OCI-LY7 (cell line): ENCODE measurements around the gene GRB7. TPM values are rescaled to one million over a fixed set of nuclear protein-coding genes. Genes with fewer than 3 reads are reported as not detected.
"Not testable (repeated sequence)": the region's sequence is repeated elsewhere in the genome, so short reads cannot be mapped to it uniquely, and the experiment has no call there.

Experiments
- BruUV-seq: library from RNA; stranded (reverse); fragments of 400-500 nt; replicated peaks from 2 replicates; lab custom pipeline; 2021; lab: Mats Ljungman, UMichigan
- CTCF ChIA-PET: fragments of 300-600 bp; sonication (Branson Sonifier 250); formaldehyde crosslinking; loops from one replicate; lab custom pipeline; 2022; ENCODE audit warnings: antibody characterized with exemption; ENCODE audit not compliant: unreplicated experiment; lab: Charles Lee
- POLR2A ChIA-PET: fragments of 300-600 bp; sonication (Branson Sonifier 250); formaldehyde crosslinking; loops from one replicate; lab custom pipeline; 2022; ENCODE audit warnings: antibody characterized with exemption; lab: Charles Lee
- DNase-seq: peaks from one replicate; pipeline ENCODE4 v3.0.0-alpha.2; 2015; ENCODE audit warnings: low spot score
- H2AFZ ChIP-seq: fragments of 200-600 bp; sonication (generic), shearing (Covaris generic); 2 replicates; pipeline ENCODE4 v1.6.1; 2014; ENCODE audit warnings: mild to moderate bottlenecking, antibody characterized with exemption, low read length, moderate library complexity
- H3K27ac ChIP-seq: fragments of 200-600 bp; sonication (generic); 2 replicates; pipeline ENCODE4 v1.5.1; 2014; ENCODE audit warnings: mixed run types, low read depth, mild to moderate bottlenecking, moderate library complexity, low read length, inconsistent platforms; ENCODE audit not compliant: poor library complexity, severe bottlenecking
- H3K36me3 ChIP-seq: fragments of 200-600 bp; sonication (generic); 2 replicates; pipeline ENCODE4 v1.6.1; 2014; ENCODE audit warnings: mild to moderate bottlenecking, antibody characterized with exemption, low read length, moderate library complexity, mixed read lengths; ENCODE audit not compliant: insufficient read depth
- H3K4me1 ChIP-seq: fragments of 200-600 bp; sonication (generic); 2 replicates; pipeline ENCODE4 v1.5.1; 2014; ENCODE audit warnings: mild to moderate bottlenecking, low read length; ENCODE audit not compliant: insufficient read depth, poor library complexity, severe bottlenecking
- H3K4me2 ChIP-seq: fragments of 200-600 bp; sonication (generic); 2 replicates; pipeline ENCODE4 v1.6.1; 2014; ENCODE audit warnings: mild to moderate bottlenecking, low read length
- H3K4me3 ChIP-seq: fragments of 200-600 bp; sonication (generic); 2 replicates; pipeline ENCODE4 v1.5.1; 2014; ENCODE audit warnings: mild to moderate bottlenecking, low read depth, low read length; ENCODE audit not compliant: poor library complexity, severe bottlenecking
- H3K79me2 ChIP-seq: fragments of 200-600 bp; sonication (generic); 2 replicates; pipeline ENCODE4 v1.6.1; 2016; ENCODE audit warnings: low read depth, mild to moderate bottlenecking, low read length, moderate library complexity, mixed read lengths; ENCODE audit not compliant: insufficient read depth
- H3K9me2 ChIP-seq: fragments of 200-600 bp; sonication (generic); 2 replicates; pipeline ENCODE4 v1.6.1; 2016; ENCODE audit warnings: mild to moderate bottlenecking, low read length, mixed read lengths; ENCODE audit not compliant: insufficient read depth
- H3K9me3 ChIP-seq: fragments of 200-600 bp; sonication (generic); 2 replicates; pipeline ENCODE4 v1.6.1; 2014; ENCODE audit warnings: mild to moderate bottlenecking, mixed run types, low read length, mixed read lengths
- H4K20me1 ChIP-seq: fragments of 200-600 bp; sonication (generic); 2 replicates; pipeline ENCODE4 v1.6.1; 2014; ENCODE audit warnings: mild to moderate bottlenecking, antibody characterized with exemption, low read length, moderate library complexity, mixed read lengths; ENCODE audit not compliant: insufficient read depth
- CTCF ChIP-seq: fragments of 200-600 bp; sonication (generic); conservative IDR thresholded peaks from 2 replicates; pipeline ENCODE4 v1.5.1; 2014; ENCODE audit warnings: mild to moderate bottlenecking, antibody characterized with exemption, low read length, moderate library complexity, mixed read lengths
- EZH2phosphoT487 ChIP-seq: fragments of 200-600 bp; sonication (generic); IDR thresholded peaks from 2 replicates; pipeline ENCODE4 v1.6.1; 2018; ENCODE audit warnings: low read depth, borderline replicate concordance, mild to moderate bottlenecking, mixed run types, antibody characterized with exemption, low read length, moderate library complexity, mixed read lengths
- intact Hi-C: fragments of 100-400 bp; cut with micrococcal nuclease; formaldehyde crosslinking; loops from one replicate; pipeline ENCODE4 v1.10.0; 2022; ENCODE audit not compliant: unreplicated experiment
- total RNA-seq, 2 experiments: library from RNA; depleted of rRNA in 1 of 2; stranded (reverse); fragments of >200 nt in 1 of 2; shearing (Covaris generic) in 1 of 2; gene quantifications; 2 replicates each; pipeline ENCODE4 v1.2.3, GENCODE V29; 2014 to 2022

The GRB7 gene
- total RNA-seq, 2 experiments from 2014 or later = 0.25 TPM; not detected in 1

- Histone ChIP-seq H2AFZ (no peak overlapping the region), H3K9me3 (no peaks in the 10 kb centered on the region), H3K4me1 (no peaks in the 10 kb centered on the region), H3K4me3 (no peak overlapping the region), H4K20me1 (no peaks in the 10 kb centered on the region), H3K4me2 (no peak overlapping the region), H3K9me2 (no peaks in the 10 kb centered on the region), H3K36me3 (no peaks in the 10 kb centered on the region), H3K27ac (no peak overlapping the region), H3K79me2 (no peaks in the 10 kb centered on the region)
- BruUV-seq = no TSS peak
- intact Hi-C loops = no loop called here
- TF ChIP-seq EZH2phosphoT487 (no peak), CTCF (no peak)
- CTCF ChIA-PET = no interaction called here
- POLR2A ChIA-PET = no interaction called here
- no peak for DNase-seq
Measured at GRCh38 chr17:39696731-39697130, 41.0 kb upstream of the GRB7 start.

GRCh38 chr17:39697961-39698360 is 39.8 kb upstream of the GRB7 start:
- no peak for TF ChIP-seq EZH2phosphoT487
- TF ChIP-seq CTCF = no peak
- Histone ChIP-seq H3K27ac (no peak overlapping the region), H3K36me3 (no peaks in the 10 kb centered on the region), H3K79me2 (no peaks in the 10 kb centered on the region), H3K4me1 (no peaks in the 10 kb centered on the region), H3K4me3 (no peak overlapping the region), H4K20me1 (no peaks in the 10 kb centered on the region), H3K9me3 (no peaks in the 10 kb centered on the region), H3K9me2 (no peaks in the 10 kb centered on the region), H3K4me2 (no peak overlapping the region), H2AFZ (no peak overlapping the region)
- intact Hi-C loops = no loop called here
- POLR2A ChIA-PET = interaction anchor here (0.7 kb wide), 1 partner anchor 10 kb away, joined by 3 read pairs; no protein-coding TSS in a partner anchor
- no TSS peak for BruUV-seq
- CTCF ChIA-PET = no interaction called here
- no peak for DNase-seq

- POLR2A ChIA-PET, CTCF ChIA-PET, H3K4me1 ChIP-seq, H3K4me3 ChIP-seq, BruUV-seq, DNase-seq, H4K20me1 ChIP-seq, intact Hi-C loops, H2AFZ ChIP-seq, H3K9me3 ChIP-seq, H3K9me2 ChIP-seq, H3K27ac ChIP-seq, H3K79me2 ChIP-seq, H3K4me2 ChIP-seq, H3K36me3 ChIP-seq: not testable (repeated sequence)
Measured at GRCh38 chr17:39699157-39699817, 38.5 kb upstream of the GRB7 start.
